HG02973 (cell line): ENCODE data around the gene AHCYL1.

ENCODE experiments used
- ATAC-seq: cut with Tn5 transposase; IDR thresholded peaks from one replicate; pipeline ENCODE4 v1.9.1; 2021; ENCODE audit warnings: moderate library complexity; ENCODE audit not compliant: unreplicated experiment

AHCYL1 gene

DNA sequence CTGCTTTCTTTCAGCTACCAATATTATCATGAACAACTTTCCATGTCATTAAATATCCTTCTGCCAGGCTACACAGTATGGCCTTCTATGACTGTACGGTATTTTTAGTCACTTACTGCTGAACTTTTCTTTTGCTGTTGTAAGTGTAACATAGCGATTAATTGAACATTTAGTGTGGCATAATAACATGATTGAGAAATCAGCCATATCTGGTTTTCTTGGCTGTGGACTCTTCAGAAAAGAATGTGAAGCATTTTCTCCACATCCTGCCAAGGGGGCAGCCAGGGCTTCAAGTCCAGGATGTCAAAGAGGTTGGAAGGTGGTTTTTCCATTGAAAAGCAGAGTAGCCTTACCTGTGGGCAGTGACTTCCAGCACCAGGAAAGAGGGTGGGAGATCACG is 8.8 kb upstream of the AHCYL1 start:
- ATAC-seq, result no peak

DNA sequence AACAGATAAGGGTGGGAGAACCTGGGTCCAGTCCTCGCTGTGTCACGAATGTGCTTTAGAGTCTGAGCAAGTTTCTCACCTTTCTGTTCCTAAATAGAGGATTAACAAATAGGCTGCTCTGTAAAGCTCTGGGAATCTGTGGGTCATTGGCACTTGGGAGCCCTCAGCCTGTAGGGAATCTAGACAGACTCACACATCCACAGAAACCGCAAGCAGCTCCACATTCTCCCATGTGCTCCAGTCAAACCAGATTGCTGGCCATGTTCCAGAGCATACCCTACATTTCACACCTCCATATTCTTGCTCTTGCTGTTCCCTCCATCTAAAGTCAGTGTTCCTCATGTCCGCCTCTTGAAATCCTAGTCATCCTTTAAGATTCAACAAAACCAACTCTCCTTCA is 7.8 kb upstream of the AHCYL1 start:
- no peak for ATAC-seq

- ATAC-seq, result no peak
These were observed 7.3 kb upstream of the AHCYL1 start for GRCh38 chr1:109977225-109977624.

GRCh38 chr1:109977657-109978378 is 6.7 kb upstream of the AHCYL1 start:
- ATAC-seq, result no peak

DNA sequence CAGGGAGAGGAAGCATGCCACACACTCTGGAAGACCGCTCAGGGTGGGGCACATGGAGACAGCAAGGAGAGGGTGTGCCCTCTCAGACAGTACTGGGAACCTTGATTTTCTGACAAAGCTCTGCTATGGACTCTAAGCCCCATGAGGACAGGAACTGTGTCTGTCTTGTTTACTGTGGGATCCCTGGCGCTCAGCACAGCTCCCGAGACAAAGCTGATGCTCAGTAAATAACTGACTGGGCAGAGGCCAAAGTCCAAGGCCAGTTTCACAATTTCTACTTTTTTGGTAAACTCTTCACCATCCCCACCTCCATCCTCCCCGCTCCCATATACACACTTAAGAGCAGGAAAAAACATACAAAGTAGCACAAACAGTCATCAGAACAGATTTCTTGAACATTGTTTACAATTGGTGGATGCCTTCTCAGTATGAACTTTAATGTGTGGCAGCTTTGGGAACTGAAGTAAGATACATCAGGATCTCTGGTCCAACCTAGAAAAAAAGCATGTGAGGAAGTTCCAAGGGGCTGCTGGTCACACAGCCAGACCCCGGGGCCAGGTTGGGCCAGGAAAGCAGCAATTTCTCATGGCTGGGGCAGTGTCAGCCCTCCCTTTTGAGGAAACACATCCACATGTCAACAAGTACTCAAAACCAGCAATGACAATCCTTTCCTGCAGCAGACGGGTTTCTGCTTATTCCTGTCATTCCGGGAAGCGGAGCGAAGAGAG is 5.6 kb upstream of the AHCYL1 start:
- no peak for ATAC-seq

GRCh38 chr1:109979489-109980091 is 5.0 kb upstream of the AHCYL1 start:
- ATAC-seq, result no peak

DNA sequence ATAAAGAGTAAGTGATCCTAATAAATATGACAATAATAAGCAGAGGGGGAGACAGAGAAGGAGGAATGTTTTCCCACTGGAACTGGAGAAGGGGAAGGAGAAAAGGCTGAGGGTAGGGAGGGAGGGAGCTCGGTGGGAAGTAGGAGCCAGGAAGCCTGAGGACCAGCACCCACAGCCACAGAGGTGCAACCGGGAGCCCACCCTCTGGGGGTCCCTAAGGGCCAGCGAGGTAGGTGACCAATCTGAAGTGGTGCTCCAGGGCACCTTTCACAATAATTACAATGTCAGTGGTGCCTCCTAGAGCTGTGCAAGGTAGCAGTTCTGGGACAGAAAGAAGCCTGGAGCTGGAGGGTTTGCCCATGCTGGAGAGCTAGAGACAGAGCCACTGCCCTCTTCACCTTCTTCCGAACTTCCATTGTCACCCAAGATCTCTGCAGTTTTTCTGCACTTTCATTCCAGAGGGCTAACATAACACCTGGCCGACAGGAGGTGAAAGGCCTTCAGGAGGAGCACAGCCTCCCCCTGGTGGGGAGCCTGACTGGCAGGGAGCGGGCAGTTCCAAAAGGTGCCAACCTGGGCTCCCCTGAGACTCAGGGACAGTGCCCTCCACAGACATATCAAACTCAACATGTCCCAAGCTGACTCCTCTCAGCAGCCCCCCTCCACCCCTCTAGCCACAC is 4.1 kb upstream of the AHCYL1 start:
- no peak for ATAC-seq

GRCh38 chr1:109981004-109981335 is 3.6 kb upstream of the AHCYL1 start:
- ATAC-seq, result no peak

DNA sequence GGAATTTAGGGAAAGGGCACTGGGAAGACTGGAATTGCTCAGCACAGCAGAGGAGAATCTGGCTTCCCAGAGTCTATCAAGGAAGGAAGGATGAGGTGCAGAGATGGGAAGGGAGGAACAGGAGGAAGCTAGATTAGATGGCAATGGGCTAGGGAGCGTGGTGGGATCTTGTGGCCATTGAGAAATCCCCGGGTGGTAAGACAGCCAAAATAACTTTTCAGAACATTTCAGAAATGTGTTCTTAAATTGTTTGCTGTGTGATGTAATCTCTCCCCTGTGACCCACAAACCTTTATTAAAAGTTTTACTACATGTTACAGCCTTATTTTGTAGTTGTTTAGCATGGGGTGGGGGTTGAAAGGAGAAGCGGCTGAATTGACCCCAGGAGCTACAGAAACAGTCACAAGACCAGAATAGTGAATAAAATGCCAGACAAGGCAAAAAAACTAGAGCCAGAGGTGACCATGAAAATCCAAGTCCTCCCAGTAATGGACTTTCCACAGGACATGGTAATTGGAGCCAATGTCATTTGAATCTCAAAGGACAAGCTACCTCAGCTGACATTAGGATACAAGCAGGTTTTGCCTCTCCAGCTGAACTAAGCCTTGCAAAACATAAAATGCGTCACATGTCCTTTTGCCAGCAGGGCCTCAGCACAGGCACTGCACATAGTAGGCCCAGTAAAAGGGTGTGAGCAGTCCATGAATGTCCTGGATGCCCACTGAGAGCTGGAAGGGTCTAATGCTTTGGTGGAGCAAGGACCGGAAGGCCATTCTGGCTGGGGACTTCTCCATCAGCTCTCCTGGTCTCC is 980 bp upstream of the AHCYL1 start:
- no peak for ATAC-seq

- no peak for ATAC-seq
These were observed 442 bp upstream of the AHCYL1 start for GRCh38 chr1:109984190-109984455.

- no peak for ATAC-seq
These were observed 885 bp downstream of the AHCYL1 start for GRCh38 chr1:109985247-109986053.

DNA sequence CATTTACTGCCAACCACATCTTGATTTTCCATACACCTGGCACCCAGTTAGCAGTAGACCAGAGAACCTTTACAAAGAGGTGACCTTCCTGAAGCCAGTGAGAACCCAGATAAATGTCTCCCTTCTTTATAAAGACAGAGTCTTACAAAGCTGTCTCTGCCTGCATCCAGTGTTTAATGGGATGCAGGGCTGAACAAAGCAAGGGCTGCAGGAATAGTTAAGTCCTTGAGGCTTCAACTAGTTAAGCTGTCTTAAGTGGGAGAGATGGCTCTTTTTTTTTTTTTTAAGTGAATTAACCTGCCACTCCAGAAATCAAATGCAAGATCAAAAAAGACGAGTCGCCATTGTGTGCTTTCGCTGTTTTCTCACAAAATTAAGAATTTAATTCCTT is 1.5 kb downstream of the AHCYL1 start:
- no peak for ATAC-seq

- ATAC-seq, result no peak
These were observed 3.9 kb downstream of the AHCYL1 start for GRCh38 chr1:109988349-109988914.

- no peak for ATAC-seq
These were observed 5.1 kb downstream of the AHCYL1 start for GRCh38 chr1:109989506-109990301.

DNA sequence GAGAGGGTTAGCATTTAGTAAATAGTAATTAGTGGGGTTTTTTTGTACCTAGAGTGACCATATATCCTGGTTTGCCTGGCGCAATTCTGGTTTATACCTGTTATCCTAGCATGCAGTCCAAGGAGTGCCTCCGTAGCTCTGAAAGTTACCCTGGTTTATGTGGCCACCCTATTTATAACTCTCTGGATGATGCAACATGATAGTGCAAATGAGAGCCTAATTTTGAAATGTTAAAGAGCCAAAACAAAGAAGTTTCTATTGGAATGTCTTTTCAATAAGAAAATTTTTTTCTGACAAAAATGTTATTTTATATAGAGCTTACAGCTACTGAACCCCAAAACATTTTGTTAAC is 5.7 kb downstream of the AHCYL1 start:
- no peak for ATAC-seq

- ATAC-seq, result no peak
These were observed 6.9 kb downstream of the AHCYL1 start for GRCh38 chr1:109991400-109991925.

DNA sequence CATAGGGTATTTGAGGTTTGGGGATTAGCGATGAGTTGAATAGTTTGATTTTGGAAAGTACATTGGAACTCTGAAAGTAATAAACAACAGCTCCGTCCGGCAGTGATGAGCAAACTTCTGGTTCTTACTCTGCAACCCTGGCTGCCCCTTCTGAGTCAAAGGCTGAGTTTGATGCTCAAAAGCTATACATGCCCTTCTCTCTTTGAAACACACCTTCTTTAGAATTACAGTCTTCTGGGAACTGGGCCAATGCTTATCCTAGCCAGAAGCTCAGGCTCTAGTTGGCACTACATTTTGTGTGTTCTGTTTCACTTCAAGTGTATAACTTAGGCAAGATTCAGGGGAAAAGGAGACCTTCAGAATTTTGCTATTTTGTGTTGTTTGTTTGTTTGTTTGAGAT is 9.3 kb downstream of the AHCYL1 start:
- no peak for ATAC-seq

GRCh38 chr1:109994654-109995053 is 10.1 kb downstream of the AHCYL1 start:
- no peak for ATAC-seq

GRCh38 chr1:109995536-109995935 is 11.0 kb downstream of the AHCYL1 start:
- no peak for ATAC-seq
